GM18502 (cell line): ENCODE data around the gene LYPD4.

ENCODE experiments used
- ATAC-seq: cut with Tn5 transposase; IDR thresholded peaks from one replicate; pipeline ENCODE4 v1.9.1; 2021; ENCODE audit warnings: mild to moderate bottlenecking; ENCODE audit not compliant: unreplicated experiment, poor library complexity

LYPD4 gene

GRCh38 chr19:41853768-41854167 is 9.3 kb upstream of the LYPD4 start:
- no peak for ATAC-seq

- no peak for ATAC-seq
These were observed 8.9 kb upstream of the LYPD4 start for GRCh38 chr19:41853344-41853743.

GRCh38 chr19:41851456-41851855 is 7.0 kb upstream of the LYPD4 start:
- no peak for ATAC-seq

- no peak for ATAC-seq
These were observed 5.9 kb upstream of the LYPD4 start for GRCh38 chr19:41850381-41850780.

- ATAC-seq: no peak
These were observed 4.6 kb upstream of the LYPD4 start for GRCh38 chr19:41849067-41849466.

- ATAC-seq: no peak
These were observed 4.2 kb upstream of the LYPD4 start for GRCh38 chr19:41848666-41849065.

- ATAC-seq: no peak
These were observed 3.0 kb upstream of the LYPD4 start for GRCh38 chr19:41847351-41848105.

GRCh38 chr19:41845051-41845590 is 638 bp upstream of the LYPD4 start:
- no peak for ATAC-seq

GRCh38 chr19:41845001-41845050 is 343 bp upstream of the LYPD4 start, which contains the start of gene DMRTC2:
Gene DMRTC2 (plus strand): TSS chr19:41845042. CDS start chr19:41847429, 2,387 bp downstream.
- ATAC-seq: no peak

GRCh38 chr19:41843371-41843770 is 1.1 kb downstream of the LYPD4 start:
- no peak for ATAC-seq

GRCh38 chr19:41839211-41839610 is 5.3 kb downstream of the LYPD4 start:
- ATAC-seq: no peak

GRCh38 chr19:41837981-41838708 is 6.3 kb downstream of the LYPD4 start:
- ATAC-seq: no peak

GRCh38 chr19:41821003-41821735 is 23.3 kb downstream of the LYPD4 start:
- no peak for ATAC-seq

- ATAC-seq: no peak
These were observed 27.7 kb downstream of the LYPD4 start for GRCh38 chr19:41816761-41817160.

GRCh38 chr19:41815301-41815700 is 29.2 kb downstream of the LYPD4 start:
- ATAC-seq: no peak

GRCh38 chr19:41813911-41814310 is 30.6 kb downstream of the LYPD4 start:
- ATAC-seq: no peak

GRCh38 chr19:41811981-41812380 is 32.5 kb downstream of the LYPD4 start:
- no peak for ATAC-seq

GRCh38 chr19:41811036-41811435 is 33.4 kb downstream of the LYPD4 start:
- ATAC-seq: no peak

GRCh38 chr19:41810301-41810700 is 34.2 kb downstream of the LYPD4 start:
- no peak for ATAC-seq

GRCh38 chr19:41808663-41809566 is 35.6 kb downstream of the LYPD4 start:
- no peak for ATAC-seq
